Liver (tissue), 9 donors: ENCODE results near the gene FTO. TPM values are rescaled to one million over a fixed set of nuclear protein-coding genes. Genes with fewer than 3 reads are reported as not detected.
"Not testable (repeated sequence)": the region's sequence is repeated elsewhere in the genome, so short reads cannot be mapped to it uniquely, and the experiment has no call there.

Experiments
- DNase-seq: peaks from one replicate; pipeline ENCODE4 v3.0.0-alpha.2; 2017; ENCODE audit warnings: low spot score
- H3K27ac ChIP-seq, 2 donors: one replicate each; pipeline ENCODE4 v1.7.0; 2013; ENCODE audit warnings: inconsistent platforms in 2 of 2, low read length in 2 of 2, control low read depth in 1 of 2, low read depth in 1 of 2, mild to moderate bottlenecking in 1 of 2
- H3K27me3 ChIP-seq, 4 donors: one replicate each; pipeline versions ENCODE4 v1.6.1 to v1.7.0; 2013; ENCODE audit warnings: low read length in 3 of 4, inconsistent platforms in 1 of 4, mild to moderate bottlenecking in 1 of 4, moderate library complexity in 1 of 4; ENCODE audit not compliant: control insufficient read depth in 4 of 4, insufficient read depth in 4 of 4
- H3K36me3 ChIP-seq, 4 donors: one replicate each; pipeline versions ENCODE4 v1.6.1 to v1.7.0; 2013; ENCODE audit warnings: low read length in 3 of 4, mild to moderate bottlenecking in 3 of 4, low read depth in 1 of 4, moderate library complexity in 1 of 4; ENCODE audit not compliant: control insufficient read depth in 4 of 4, insufficient read depth in 3 of 4
- H3K4me1 ChIP-seq, 4 donors: one replicate each; pipeline versions ENCODE4 v1.6.1 to v1.7.0; 2013; ENCODE audit warnings: low read length in 3 of 4, mild to moderate bottlenecking in 3 of 4, moderate library complexity in 1 of 4; ENCODE audit not compliant: control insufficient read depth in 4 of 4, insufficient read depth in 4 of 4
- H3K4me3 ChIP-seq, 3 donors: one replicate each; pipeline versions ENCODE4 v1.6.1 to v1.7.0; 2013; ENCODE audit warnings: low read length in 3 of 3, control low read depth in 1 of 3, low read depth in 1 of 3, mild to moderate bottlenecking in 1 of 3
- H3K9ac ChIP-seq, 2 donors: one replicate each; pipeline ENCODE4 v1.7.0; 2013; ENCODE audit warnings: low read length in 2 of 2, mild to moderate bottlenecking in 2 of 2, moderate library complexity in 2 of 2, control low read depth in 1 of 2, low read depth in 1 of 2
- H3K9me3 ChIP-seq, 4 donors: one replicate each; pipeline versions ENCODE4 v1.6.1 to v1.7.0; 2013; ENCODE audit warnings: low read length in 3 of 4; ENCODE audit not compliant: control insufficient read depth in 4 of 4
- CTCF ChIP-seq: fragments of 150-350 bp; IDR thresholded peaks from 2 replicates; pipeline ENCODE4 v1.5.1; 2017; ENCODE audit warnings: improper control_type of control experiment, low read depth, low read length; ENCODE audit not compliant: missing input control
- EGR1 ChIP-seq, 2 donors: IDR thresholded peaks; 2 replicates each; pipeline ENCODE4 v1.6.1; 2016 to 2018; ENCODE audit warnings: antibody characterized with exemption in 2 of 2, low read depth in 2 of 2
- FOXA1 ChIP-seq: IDR thresholded peaks from 2 replicates; pipeline ENCODE4 v1.6.1; 2016; ENCODE audit warnings: antibody characterized with exemption
- FOXA2 ChIP-seq: IDR thresholded peaks from 2 replicates; pipeline ENCODE4 v1.6.1; 2016; ENCODE audit warnings: antibody characterized with exemption
- HNF4A ChIP-seq, 2 donors: conservative IDR thresholded peaks; 2 replicates each; pipeline ENCODE4 v1.6.1; 2016; ENCODE audit warnings: antibody characterized with exemption in 2 of 2, mild to moderate bottlenecking in 2 of 2
- HNF4G ChIP-seq: IDR thresholded peaks from 2 replicates; pipeline ENCODE4 v1.6.1; 2016; ENCODE audit warnings: antibody characterized with exemption
- JUND ChIP-seq, 2 donors: IDR thresholded peaks; 2 replicates each; pipeline ENCODE4 v1.6.1; 2016; ENCODE audit warnings: antibody characterized with exemption in 2 of 2
- MAX ChIP-seq: IDR thresholded peaks from 2 replicates; pipeline ENCODE4 v1.6.1; 2016; ENCODE audit warnings: antibody characterized with exemption
- NR2F2 ChIP-seq: IDR thresholded peaks from 2 replicates; pipeline ENCODE4 v1.6.1; 2016; ENCODE audit warnings: antibody characterized with exemption
- RAD21 ChIP-seq, 2 donors: IDR thresholded peaks; 2 replicates each; pipeline ENCODE4 v1.6.1; 2016; ENCODE audit warnings: antibody characterized with exemption in 2 of 2, mild to moderate bottlenecking in 2 of 2
- REST ChIP-seq: IDR thresholded peaks from 2 replicates; pipeline ENCODE4 v1.6.1; 2016; ENCODE audit warnings: antibody characterized with exemption, mild to moderate bottlenecking
- RXRA ChIP-seq, 2 donors: IDR thresholded peaks; 2 replicates each; pipeline ENCODE4 v1.6.1; 2017 to 2018; ENCODE audit warnings: antibody characterized with exemption in 2 of 2, mild to moderate bottlenecking in 1 of 2
- SP1 ChIP-seq: IDR thresholded peaks from 2 replicates; pipeline ENCODE4 v1.6.1; 2018; ENCODE audit warnings: antibody characterized with exemption, mild to moderate bottlenecking
- TAF1 ChIP-seq: conservative IDR thresholded peaks from 2 replicates; pipeline ENCODE4 v1.6.1; 2016; ENCODE audit warnings: antibody characterized with exemption, mild to moderate bottlenecking
- YY1 ChIP-seq: IDR thresholded peaks from 2 replicates; pipeline ENCODE4 v1.6.1; 2016; ENCODE audit warnings: antibody characterized with exemption, mild to moderate bottlenecking
- ZBTB33 ChIP-seq: IDR thresholded peaks from 2 replicates; pipeline ENCODE4 v1.6.1; 2016; ENCODE audit warnings: antibody characterized with exemption
- whole genome bisulfite sequencing: extraction: QIAGEN DNeasy Blood & Tissue Kit; methylation state at CpG from one replicate; pipeline ENCODE4 v1.1.7; 2013; 5-methylcytosine and 5-hydroxymethylcytosine counted together
- polyA plus RNA-seq, 2 donors: library from polyadenylated mRNA; stranded (reverse) in 1 of 2; unstranded in 1 of 2; fragments of 200-250 nt in 1 of 2; fragments of >200 nt in 1 of 2; fragmentation: Nextera tagmentation in 1 of 2; extraction: Ambion mirVana in 1 of 2; gene quantifications; one replicate each; pipeline versions ENCODE4 v1.2.1 to v1.2.3, GENCODE V29; 2013 to 2015
- total RNA-seq, 2 donors: library from RNA; depleted of rRNA; stranded (reverse); fragments of >200 nt; gene quantifications; one replicate each; pipeline ENCODE4 v1.2.3, GENCODE V29; 2014
- donor health status: healthy.
- donor health status: healthy.
- donor health status: healthy.
- donor health status: healthy.
- donor health status: healthy.

Gene FTO
- total and polyA plus RNA-seq, 4 donors: 12.0 to 54.2 (median 24.6) TPM

GRCh38 chr16:53693320-53693719, 10.6 kb upstream of the FTO start:
- TF ChIP-seq REST (no peak), RXRA (IDR thresholded peaks at IDR 0.05) (no peak), EGR1 (IDR thresholded peaks at IDR 0.05; ENCODE audit: low read depth in 2 of 2) (no peak), JUND (IDR thresholded peaks at IDR 0.05) (no peak), YY1 (no peak), FOXA2 (no peak), RAD21 (IDR thresholded peaks at IDR 0.05) (no peak), FOXA1 (no peak)
- H3K4me3 ChIP-seq: no peak overlapping the region
- no peaks in the 10 kb centered on the region for H3K27me3 ChIP-seq
- WGBS: 98% methylated on average over 5 of the region's 5 CpGs
- DNase-seq: no peak
- H3K27ac ChIP-seq: no peak overlapping the region
- H3K4me1 ChIP-seq: no peaks in the 10 kb centered on the region
- no peaks in the 10 kb centered on the region for H3K9me3 ChIP-seq
- H3K9ac ChIP-seq: no peak overlapping the region
- H3K36me3 ChIP-seq: no peaks in the 10 kb centered on the region

GRCh38 chr16:53695070-53695469, 8.9 kb upstream of the FTO start:
- Histone ChIP-seq H3K9me3 (no peaks in the 10 kb centered on the region), H3K4me1 (no peaks in the 10 kb centered on the region), H3K36me3 (no peaks in the 10 kb centered on the region), H3K27me3 (no peaks in the 10 kb centered on the region), H3K9ac (no peak overlapping the region), H3K4me3 (no peak overlapping the region), H3K27ac (no peak overlapping the region)
- no peak for DNase-seq
- WGBS: 95% methylated on average over 1 of the region's 1 CpG
- TF ChIP-seq SP1 (no peak), ZBTB33 (no peak), YY1 (no peak), MAX (no peak), CTCF (no peak), NR2F2 (no peak), FOXA1 (no peak), TAF1 (no peak), HNF4A (conservative IDR thresholded peaks at IDR 0.05) (no peak), EGR1 (IDR thresholded peaks at IDR 0.05; ENCODE audit: low read depth in 2 of 2) (no peak), HNF4G (no peak)

- not testable (repeated sequence) for H3K9ac ChIP-seq, DNase-seq, H3K27ac ChIP-seq, H3K9me3 ChIP-seq, H3K4me1 ChIP-seq, H3K27me3 ChIP-seq, H3K4me3 ChIP-seq, H3K36me3 ChIP-seq
- 95% methylated on average over 28 of the region's 31 CpGs for whole genome bisulfite sequencing
These were observed 5.7 kb upstream of the FTO start for GRCh38 chr16:53698271-53698670.
